ENCODE data around the gene POLR2L.

Gene POLR2L

DNA sequence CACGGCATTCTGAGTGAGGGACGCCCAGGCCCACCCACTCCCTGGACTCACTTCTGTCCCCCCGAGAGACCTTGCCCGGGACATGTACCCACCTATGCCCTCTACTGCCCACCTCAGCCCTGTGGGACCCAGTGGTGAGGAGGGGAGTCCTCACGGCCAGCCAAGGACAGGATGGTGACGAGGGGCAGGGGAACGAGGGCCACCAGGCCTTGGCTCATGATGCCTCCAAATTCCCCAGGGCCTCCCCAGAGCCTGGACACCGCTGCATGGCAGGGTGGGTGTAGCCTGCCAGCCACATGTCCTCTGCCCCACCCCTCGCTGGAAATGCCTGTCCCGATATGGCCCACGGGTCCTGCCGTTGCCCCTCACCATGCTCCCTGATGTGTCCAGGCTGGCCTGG lies 26.5 kb upstream of the POLR2L start:
- ATAC-seq (no peak), DNase-seq (no peak)

GRCh38 chr11:868394-868793 lies 26.1 kb upstream of the POLR2L start:
- ATAC-seq (no peak), DNase-seq (no peak)

- ATAC-seq = no peak
- DNase-seq = no peak
These were observed 25.6 kb upstream of the POLR2L start for GRCh38 chr11:867856-868358.

GRCh38 chr11:866481-866880 lies 24.2 kb upstream of the POLR2L start:
- DNase-seq (no peak), ATAC-seq (no peak)

DNA sequence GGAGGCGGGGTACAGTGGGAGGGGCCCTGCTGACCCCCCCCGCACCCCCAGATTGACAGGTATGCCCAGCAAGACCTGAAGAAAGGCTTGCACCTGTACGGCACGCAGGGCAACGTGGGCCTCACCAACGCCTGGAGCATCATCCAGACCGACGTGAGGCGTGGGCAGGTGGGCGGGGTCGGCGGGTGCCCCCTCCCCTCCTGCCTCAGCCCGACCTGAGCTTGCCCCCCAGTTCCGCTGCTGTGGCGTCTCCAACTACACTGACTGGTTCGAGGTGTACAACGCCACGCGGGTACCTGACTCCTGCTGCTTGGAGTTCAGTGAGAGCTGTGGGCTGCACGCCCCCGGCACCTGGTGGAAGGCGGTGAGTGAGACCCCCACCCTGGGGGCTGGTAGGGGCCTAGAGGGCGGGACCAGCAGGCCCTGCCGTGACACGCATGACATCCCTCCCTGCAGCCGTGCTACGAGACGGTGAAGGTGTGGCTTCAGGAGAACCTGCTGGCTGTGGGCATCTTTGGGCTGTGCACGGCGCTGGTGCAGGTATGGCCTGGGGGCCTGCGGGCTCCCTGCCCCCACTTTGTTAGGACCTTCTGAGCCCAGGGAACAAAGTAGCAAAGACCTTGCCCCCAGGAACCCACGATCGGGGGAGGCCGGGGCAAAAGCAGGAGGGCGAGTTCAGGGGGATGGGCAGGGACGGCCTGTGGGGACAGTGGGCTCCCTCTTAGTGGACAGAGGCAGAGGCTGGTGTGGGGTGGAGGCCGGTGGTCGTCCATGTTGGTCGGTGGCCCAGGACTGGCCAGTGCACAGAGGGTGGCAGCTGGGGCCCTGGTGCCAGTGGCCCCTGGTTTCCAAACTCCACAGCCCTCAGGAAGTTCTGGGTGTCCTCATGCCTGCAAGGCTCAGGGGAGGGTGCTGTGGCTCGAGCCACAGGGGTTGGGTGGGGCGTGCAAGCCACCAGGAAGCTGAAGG lies 23.4 kb upstream of the POLR2L start:
- no peak for ATAC-seq

DNA sequence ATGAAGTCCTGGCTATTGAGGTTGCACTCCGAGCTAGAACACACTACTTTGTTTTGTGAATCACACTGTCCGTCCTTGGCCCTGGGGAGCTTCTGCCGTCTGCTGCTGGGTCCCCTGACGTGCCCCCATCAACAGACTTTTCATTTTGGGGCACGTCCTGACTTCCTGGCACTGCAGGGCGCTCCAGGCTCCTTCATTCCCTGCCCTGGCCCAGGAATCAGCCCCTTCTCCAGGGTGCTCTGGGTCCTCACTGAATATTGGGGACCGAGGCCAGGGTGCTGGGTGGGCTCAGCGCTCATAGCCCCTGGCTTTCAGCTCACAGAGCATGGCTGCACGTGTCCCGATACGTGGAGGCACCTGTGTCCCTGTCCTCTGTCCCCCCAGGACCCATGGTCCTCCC lies 22.6 kb upstream of the POLR2L start:
- ATAC-seq (no peak), DNase-seq (no peak)

More for the DNA sequence above, 23.4 kb upstream of the POLR2L start:
- DNase-seq = no peak

GRCh38 chr11:863910-864827 lies 21.8 kb upstream of the POLR2L start:
- ATAC-seq (peak; percentile 2), DNase-seq (no peak)

GRCh38 chr11:863023-863909 lies 20.9 kb upstream of the POLR2L start:
- DNase-seq (no peak), ATAC-seq (no peak)

DNA sequence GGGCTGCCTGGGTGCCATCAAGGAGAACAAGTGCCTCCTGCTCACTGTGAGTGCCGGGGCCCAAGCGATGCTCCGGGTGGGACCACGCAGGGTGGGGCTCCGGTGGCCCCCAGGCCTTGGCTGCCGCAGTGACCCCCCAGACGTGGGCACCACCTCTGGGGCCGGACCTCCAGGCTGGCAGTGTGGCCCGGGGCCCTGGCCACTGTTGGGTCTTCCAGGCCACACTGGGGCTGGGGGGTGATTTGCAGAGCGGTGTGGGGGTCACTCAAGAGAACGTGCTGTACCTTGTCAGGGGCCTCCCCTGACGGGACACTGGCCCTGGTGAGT lies 20.3 kb upstream of the POLR2L start:
- no peak for DNase-seq
- no peak for ATAC-seq

- ATAC-seq (no peak), DNase-seq (no peak)
These were observed 19.8 kb upstream of the POLR2L start for GRCh38 chr11:862081-862661.

GRCh38 chr11:861105-861479 lies 18.8 kb upstream of the POLR2L start:
- no peak for DNase-seq
- ATAC-seq = no peak

GRCh38 chr11:860234-861104 lies 18.1 kb upstream of the POLR2L start:
- ATAC-seq (no peak), DNase-seq (no peak)

- no peak for DNase-seq
- ATAC-seq = no peak
These were observed 17.2 kb upstream of the POLR2L start for GRCh38 chr11:859394-860131.

GRCh38 chr11:858762-859339 lies 16.5 kb upstream of the POLR2L start:
- no peak for DNase-seq
- ATAC-seq = no peak

DNA sequence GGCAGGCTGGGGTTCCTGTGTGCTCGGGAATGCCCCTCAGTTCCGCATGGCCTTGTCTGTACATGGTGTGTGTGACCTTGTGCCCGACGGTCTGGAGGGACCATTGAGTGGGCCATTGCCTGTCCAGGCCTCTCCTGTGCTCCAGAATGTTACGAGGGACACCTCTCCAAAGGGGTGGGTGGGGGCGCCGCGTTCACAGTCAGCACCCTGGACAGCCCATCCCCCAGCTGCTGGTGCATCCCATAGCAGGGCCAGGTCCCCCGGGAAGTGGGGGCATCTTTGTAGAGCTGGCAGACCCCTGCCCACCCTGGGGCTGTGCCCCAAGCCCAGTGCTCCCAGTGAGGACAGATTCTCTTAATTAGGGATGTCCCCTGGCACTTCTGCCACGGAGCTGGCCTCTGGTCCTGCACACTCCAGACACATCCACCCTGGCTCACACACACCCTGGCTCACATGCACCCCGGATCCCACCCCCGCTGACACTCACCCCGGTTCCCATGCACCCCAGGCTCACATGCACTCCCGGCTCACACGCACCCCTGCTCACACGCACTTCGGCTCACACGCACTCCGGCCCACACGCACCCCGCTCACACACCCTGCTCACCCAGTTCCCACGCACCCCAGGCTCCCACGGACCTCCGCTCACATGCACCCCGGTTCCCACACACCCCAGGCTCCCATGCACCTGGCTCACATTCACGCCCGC lies 15.9 kb upstream of the POLR2L start:
- ATAC-seq (no peak), DNase-seq (no peak)

DNA sequence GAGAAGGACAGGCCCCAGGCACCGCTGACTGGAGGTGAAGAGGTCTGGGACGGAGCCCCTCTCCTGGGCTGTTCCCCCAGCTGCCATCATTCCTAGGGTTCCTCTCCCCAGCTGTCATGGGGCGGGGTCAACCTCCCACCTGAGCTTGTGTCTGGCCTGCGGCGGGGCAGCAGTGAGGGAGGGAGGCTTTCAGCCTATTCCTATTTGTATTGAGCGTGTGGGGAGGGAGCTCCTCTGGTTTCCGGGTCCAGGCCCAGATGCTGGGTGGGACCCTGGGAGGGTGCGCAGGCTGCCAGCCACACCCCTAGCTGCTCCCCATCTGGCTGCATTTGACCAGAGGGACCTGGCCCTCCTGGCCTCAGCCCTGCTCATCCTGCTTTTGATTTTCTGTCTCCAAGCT lies 14.1 kb upstream of the POLR2L start:
- no peak for DNase-seq
- no peak for ATAC-seq

DNA sequence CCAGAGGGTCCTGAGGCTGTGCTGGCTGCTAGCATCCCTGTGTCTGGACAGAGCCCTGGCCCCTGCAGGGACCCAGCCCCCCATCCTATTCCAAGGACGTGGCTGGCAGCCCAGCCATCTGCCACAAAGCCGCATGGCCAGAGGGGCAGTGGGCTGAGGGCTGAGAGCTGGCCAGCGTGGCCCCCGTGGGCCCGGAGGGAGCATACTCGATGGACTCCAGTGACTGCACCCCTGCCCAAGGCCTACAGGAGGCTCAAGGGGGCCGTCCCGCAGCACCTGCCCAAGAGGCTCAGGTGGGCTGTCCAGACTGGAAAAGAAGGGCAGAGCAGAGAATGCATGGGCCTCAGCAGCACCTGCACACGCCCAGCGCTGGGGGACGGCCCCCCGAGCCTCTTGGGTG lies 13.5 kb upstream of the POLR2L start:
- no peak for ATAC-seq
- no peak for DNase-seq

- no peak for ATAC-seq
- no peak for DNase-seq
These were observed 13.0 kb upstream of the POLR2L start for GRCh38 chr11:855330-855674.

Measured in stimulated activated naive CD8-positive, alpha-beta T cell treated with anti-CD3 and anti-CD28 coated beads, Interleukin-15, Interleukin-2, amounts not matched to agents 100 U/mL and 50 U/mL, for 24 hours (primary cell).